MM.1S (cell line): ENCODE data around the gene GPR176.

ENCODE experiments used
- EZH2 ChIP-seq: fragments of 300-600 bp; sonication (generic); optimal IDR thresholded peaks from 2 replicates; pipeline ENCODE3; 2017; ENCODE audit warnings: low read depth, mild to moderate bottlenecking, antibody characterized with exemption, low read length, mixed read lengths
- EZH2phosphoT487 ChIP-seq: fragments of 300-600 bp; sonication (generic); IDR thresholded peaks from 2 replicates; pipeline ENCODE4 v1.6.1; 2018; ENCODE audit warnings: antibody characterized with exemption, low read length
- TF ChIP-seq, protein P1 (sequence below): fragments of 300-600 bp; sonication (generic); IDR thresholded peaks from 2 replicates; pipeline ENCODE4 v1.5.1; 2016; ENCODE audit warnings: antibody characterized with exemption, low read length, mixed read lengths

DNA sequence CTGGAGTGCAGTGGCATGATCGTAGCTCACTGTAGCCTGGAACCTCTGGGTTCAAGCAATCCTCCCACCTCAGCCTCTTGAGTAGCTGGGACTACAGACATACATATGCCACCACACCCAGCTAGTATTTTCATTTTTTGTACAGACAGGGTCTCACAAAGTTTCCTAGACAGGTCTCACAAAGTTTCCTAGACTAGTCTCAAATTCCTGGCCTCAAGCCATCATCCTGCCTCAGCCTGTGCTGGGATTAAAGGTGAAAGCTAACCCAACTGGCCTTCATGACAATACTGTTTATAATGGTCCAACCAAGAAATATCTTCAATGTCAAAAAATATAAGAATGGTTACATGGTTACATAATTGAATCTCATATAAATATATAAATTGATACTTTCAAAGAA, 24.0 kb downstream of the GPR176 start:
- TF ChIP-seq, protein P1, sequence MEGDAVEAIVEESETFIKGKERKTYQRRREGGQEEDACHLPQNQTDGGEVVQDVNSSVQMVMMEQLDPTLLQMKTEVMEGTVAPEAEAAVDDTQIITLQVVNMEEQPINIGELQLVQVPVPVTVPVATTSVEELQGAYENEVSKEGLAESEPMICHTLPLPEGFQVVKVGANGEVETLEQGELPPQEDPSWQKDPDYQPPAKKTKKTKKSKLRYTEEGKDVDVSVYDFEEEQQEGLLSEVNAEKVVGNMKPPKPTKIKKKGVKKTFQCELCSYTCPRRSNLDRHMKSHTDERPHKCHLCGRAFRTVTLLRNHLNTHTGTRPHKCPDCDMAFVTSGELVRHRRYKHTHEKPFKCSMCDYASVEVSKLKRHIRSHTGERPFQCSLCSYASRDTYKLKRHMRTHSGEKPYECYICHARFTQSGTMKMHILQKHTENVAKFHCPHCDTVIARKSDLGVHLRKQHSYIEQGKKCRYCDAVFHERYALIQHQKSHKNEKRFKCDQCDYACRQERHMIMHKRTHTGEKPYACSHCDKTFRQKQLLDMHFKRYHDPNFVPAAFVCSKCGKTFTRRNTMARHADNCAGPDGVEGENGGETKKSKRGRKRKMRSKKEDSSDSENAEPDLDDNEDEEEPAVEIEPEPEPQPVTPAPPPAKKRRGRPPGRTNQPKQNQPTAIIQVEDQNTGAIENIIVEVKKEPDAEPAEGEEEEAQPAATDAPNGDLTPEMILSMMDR: no peak
- TF ChIP-seq EZH2: no peak
- TF ChIP-seq EZH2phosphoT487: no peak
